Astrocyte (in vitro differentiated cells and primary cell): Measurements from ENCODE around the gene FAM151A. TPM values are rescaled to one million over a fixed set of nuclear protein-coding genes. Genes with fewer than 3 reads are reported as not detected.

Experiments used
- DNase-seq: peaks from one replicate; pipeline ENCODE4 v3.0.0-alpha.2; 2010; ENCODE audit warnings: low read depth
- FAIRE-seq: peaks from 2 replicates; lab custom pipeline; 2011; peaks lifted over from hg19 to GRCh38; lab: Jason Lieb, UNC
- H2AFZ ChIP-seq: 2 replicates; pipeline ENCODE4 v1.6.0; 2012; ENCODE audit warnings: low read depth, low read length, inconsistent platforms
- H3K27ac ChIP-seq: 2 replicates; pipeline ENCODE4 v1.5.1; 2011; ENCODE audit warnings: low read depth, low read length, inconsistent platforms
- H3K27me3 ChIP-seq: 2 replicates; pipeline ENCODE4 v1.6.0; 2011; ENCODE audit warnings: low read length, inconsistent platforms; ENCODE audit not compliant: insufficient read depth
- H3K36me3 ChIP-seq: 2 replicates; pipeline ENCODE4 v1.5.1; 2011; ENCODE audit warnings: low read length, inconsistent platforms; ENCODE audit not compliant: insufficient read depth
- H3K4me1 ChIP-seq: 2 replicates; pipeline ENCODE4 v1.5.1; 2011; ENCODE audit warnings: low read length, inconsistent platforms; ENCODE audit not compliant: insufficient read depth
- H3K4me2 ChIP-seq: 2 replicates; pipeline ENCODE4 v1.6.0; 2012; ENCODE audit warnings: low read length, inconsistent platforms
- H3K4me3 ChIP-seq: 2 replicates; pipeline ENCODE4 v1.5.1; 2011; ENCODE audit warnings: low read depth, mild to moderate bottlenecking, low read length, inconsistent platforms; ENCODE audit not compliant: insufficient read depth
- H3K79me2 ChIP-seq: 2 replicates; pipeline ENCODE4 v1.6.0; 2012; ENCODE audit warnings: mild to moderate bottlenecking, low read length, inconsistent platforms; ENCODE audit not compliant: insufficient read depth
- H3K9ac ChIP-seq: 2 replicates; pipeline ENCODE4 v1.6.0; 2012; ENCODE audit warnings: mild to moderate bottlenecking, low read length, inconsistent platforms
- H3K9me3 ChIP-seq: 2 replicates; pipeline ENCODE4 v1.5.1; 2012; ENCODE audit warnings: low read depth, mild to moderate bottlenecking, low read length, inconsistent platforms; ENCODE audit not compliant: insufficient read depth
- H4K20me1 ChIP-seq: 2 replicates; pipeline ENCODE4 v1.6.0; 2012; ENCODE audit warnings: low read length, inconsistent platforms; ENCODE audit not compliant: insufficient read depth
- H3K27ac Mint-ChIP-seq: one replicate; pipeline ENCODE4 v1.8.0; 2021; ENCODE audit warnings: mild to moderate bottlenecking, mixed read lengths; ENCODE audit not compliant: unreplicated experiment
- H3K27me3 Mint-ChIP-seq: one replicate; pipeline ENCODE4 v1.8.0; 2021; ENCODE audit warnings: low read depth, mixed read lengths; ENCODE audit not compliant: unreplicated experiment
- H3K36me3 Mint-ChIP-seq: one replicate; pipeline ENCODE4 v1.8.0; 2021; ENCODE audit warnings: low read depth, mixed read lengths; ENCODE audit not compliant: unreplicated experiment
- H3K4me1 Mint-ChIP-seq: one replicate; pipeline ENCODE4 v1.8.0; 2021; ENCODE audit warnings: low read depth, mixed read lengths; ENCODE audit not compliant: unreplicated experiment
- H3K4me3 Mint-ChIP-seq: one replicate; pipeline ENCODE4 v1.8.0; 2021; ENCODE audit warnings: mild to moderate bottlenecking, moderate library complexity, mixed read lengths; ENCODE audit not compliant: unreplicated experiment
- H3K9me3 Mint-ChIP-seq: one replicate; pipeline ENCODE4 v1.8.0; 2021; ENCODE audit warnings: mild to moderate bottlenecking, mixed read lengths; ENCODE audit not compliant: unreplicated experiment
- EZH2 ChIP-seq: IDR thresholded peaks from 2 replicates; pipeline ENCODE4 v1.6.1; 2012; ENCODE audit warnings: mild to moderate bottlenecking, low read length, inconsistent platforms; ENCODE audit not compliant: insufficient read depth
- total RNA-seq: library from RNA; stranded (reverse); gene quantifications from 2 replicates; pipeline ENCODE4 v1.2.1, GENCODE V29; 2021
- TF ChIP-seq, protein P1 (sequence below): IDR thresholded peaks from 2 replicates; pipeline ENCODE4 v1.5.1; 2011; ENCODE audit warnings: low read depth, mild to moderate bottlenecking, inconsistent platforms, low read length, moderate library complexity; ENCODE audit not compliant: insufficient read depth

FAM151A gene
- total RNA-seq, 1 donor from 2014 or later = not detected

DNA sequence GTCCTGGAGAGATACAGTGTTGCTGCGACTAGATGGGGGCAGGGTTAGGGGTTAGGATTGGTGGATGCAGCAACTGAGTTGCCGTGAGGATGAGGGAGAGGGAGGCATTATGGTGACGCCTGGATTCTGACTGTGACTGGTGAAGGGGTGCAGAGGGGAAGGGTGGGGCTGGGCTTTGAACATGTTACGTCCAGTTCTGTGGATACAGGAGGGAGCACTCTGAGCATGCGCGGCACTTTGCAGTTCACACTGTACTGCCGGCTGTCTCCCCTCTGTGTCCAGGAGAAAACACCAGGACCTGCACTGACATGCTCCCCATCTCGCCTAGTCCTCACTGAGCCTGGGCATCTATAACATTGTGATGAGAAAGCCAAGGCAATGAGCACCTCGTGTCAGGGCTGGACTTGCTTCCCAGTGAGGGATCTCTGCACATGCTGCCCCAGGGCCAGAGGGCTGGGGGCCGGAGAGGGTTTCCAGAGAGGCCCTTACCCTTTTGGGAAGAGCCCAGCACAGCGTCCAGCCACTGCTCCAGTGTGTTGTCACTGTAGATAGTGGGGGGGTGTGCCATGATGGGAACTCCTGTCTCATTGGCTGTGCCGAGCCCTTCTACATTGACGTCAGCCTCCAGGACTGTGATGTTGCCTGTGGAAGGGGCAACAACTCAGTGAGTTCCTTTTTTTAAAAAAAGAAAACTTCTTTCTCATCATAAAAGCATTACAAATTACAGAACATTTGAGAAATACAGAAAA lies 7.6 kb downstream of the FAM151A start:
- H2AFZ ChIP-seq = no peak overlapping the region

DNA sequence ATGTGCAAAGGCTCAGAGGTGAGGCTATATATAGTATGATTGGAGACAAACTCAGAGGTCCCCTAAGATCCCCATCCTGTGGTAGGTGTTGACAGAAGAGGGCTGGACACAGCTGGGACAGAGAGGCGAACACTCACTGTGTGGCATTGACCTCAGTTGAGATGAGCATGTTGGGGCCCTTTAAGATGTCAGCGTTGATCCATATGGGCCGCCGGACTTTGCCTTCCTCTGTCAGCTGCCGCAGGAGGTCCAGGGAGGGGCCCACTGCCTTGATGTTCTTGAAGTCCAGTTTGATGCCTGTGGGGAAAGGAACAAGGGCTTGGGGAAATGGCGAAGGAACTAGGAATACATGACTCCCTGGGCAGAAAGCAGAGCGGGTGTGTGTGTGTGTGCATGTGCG lies 8.8 kb downstream of the FAM151A start:
- Histone ChIP-seq H3K27ac (no peak overlapping the region), H4K20me1 (no peaks in the 10 kb centered on the region), H3K9ac (no peak overlapping the region), H3K79me2 (no peaks in the 10 kb centered on the region), H3K9me3 (no peaks in the 10 kb centered on the region), H3K36me3 (no peaks in the 10 kb centered on the region), H3K4me2 (no peak overlapping the region), H3K27me3 (peaks cover 5% of the 10 kb centered on the region), H2AFZ (no peak overlapping the region), H3K4me1 (no peaks in the 10 kb centered on the region), H3K4me3 (no peak overlapping the region)
- no peak for TF ChIP-seq EZH2
- TF ChIP-seq, protein P1, sequence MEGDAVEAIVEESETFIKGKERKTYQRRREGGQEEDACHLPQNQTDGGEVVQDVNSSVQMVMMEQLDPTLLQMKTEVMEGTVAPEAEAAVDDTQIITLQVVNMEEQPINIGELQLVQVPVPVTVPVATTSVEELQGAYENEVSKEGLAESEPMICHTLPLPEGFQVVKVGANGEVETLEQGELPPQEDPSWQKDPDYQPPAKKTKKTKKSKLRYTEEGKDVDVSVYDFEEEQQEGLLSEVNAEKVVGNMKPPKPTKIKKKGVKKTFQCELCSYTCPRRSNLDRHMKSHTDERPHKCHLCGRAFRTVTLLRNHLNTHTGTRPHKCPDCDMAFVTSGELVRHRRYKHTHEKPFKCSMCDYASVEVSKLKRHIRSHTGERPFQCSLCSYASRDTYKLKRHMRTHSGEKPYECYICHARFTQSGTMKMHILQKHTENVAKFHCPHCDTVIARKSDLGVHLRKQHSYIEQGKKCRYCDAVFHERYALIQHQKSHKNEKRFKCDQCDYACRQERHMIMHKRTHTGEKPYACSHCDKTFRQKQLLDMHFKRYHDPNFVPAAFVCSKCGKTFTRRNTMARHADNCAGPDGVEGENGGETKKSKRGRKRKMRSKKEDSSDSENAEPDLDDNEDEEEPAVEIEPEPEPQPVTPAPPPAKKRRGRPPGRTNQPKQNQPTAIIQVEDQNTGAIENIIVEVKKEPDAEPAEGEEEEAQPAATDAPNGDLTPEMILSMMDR = no peak
- Mint-ChIP-seq H3K9me3 (peaks cover 3% of the 10 kb centered on the region), H3K27me3 (peaks cover 8% of the 10 kb centered on the region), H3K4me3 (no peak overlapping the region), H3K4me1 (peaks cover 10% of the 10 kb centered on the region), H3K27ac (no peak overlapping the region), H3K36me3 (no peaks in the 10 kb centered on the region)
- DNase-seq (no peak), FAIRE-seq (no peak)

More for the DNA sequence above, 7.6 kb downstream of the FAM151A start:
- no peak for DNase-seq
- no peak for FAIRE-seq
- H3K4me2 ChIP-seq = no peak overlapping the region
- no peaks in the 10 kb centered on the region for H3K9me3 ChIP-seq
- H3K79me2 ChIP-seq = no peaks in the 10 kb centered on the region
- H3K27me3 ChIP-seq = peaks cover 5% of the 10 kb centered on the region
- Mint-ChIP-seq H3K36me3 (no peaks in the 10 kb centered on the region), H3K27ac (no peak overlapping the region), H3K4me1 (peaks cover 5% of the 10 kb centered on the region), H3K27me3 (peaks cover 14% of the 10 kb centered on the region), H3K9me3 (peaks cover 6% of the 10 kb centered on the region), H3K4me3 (no peak overlapping the region)
- no peaks in the 10 kb centered on the region for H3K4me1 ChIP-seq
- H4K20me1 ChIP-seq = no peaks in the 10 kb centered on the region
- no peak overlapping the region for H3K4me3 ChIP-seq
- no peak overlapping the region for H3K27ac ChIP-seq
- TF ChIP-seq EZH2 = no peak
- TF ChIP-seq, protein P1 = no peak
- no peak overlapping the region for H3K9ac ChIP-seq
- H3K36me3 ChIP-seq = no peaks in the 10 kb centered on the region

DNA sequence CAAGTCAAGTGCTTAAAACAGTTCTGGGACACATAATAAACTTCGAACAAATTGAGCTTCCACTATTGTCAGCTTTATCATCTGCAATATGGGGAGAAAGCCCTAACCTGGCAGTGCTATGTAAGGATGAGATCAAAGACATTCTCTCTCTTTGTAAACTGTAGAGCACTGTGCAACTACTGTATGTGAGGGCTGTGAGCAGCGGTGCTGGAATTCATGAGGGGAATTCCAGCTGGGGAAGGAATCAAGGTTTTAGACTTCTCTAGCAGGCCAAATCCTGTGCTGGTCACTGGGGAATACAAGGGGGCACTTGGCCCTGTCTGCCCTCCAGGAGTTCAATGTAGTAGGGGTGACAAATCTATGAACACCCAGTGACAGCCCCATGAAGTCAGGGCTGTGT lies 9.3 kb downstream of the FAM151A start:
- H3K36me3 Mint-ChIP-seq = no peaks in the 10 kb centered on the region
- Histone ChIP-seq H3K9me3 (no peaks in the 10 kb centered on the region), H4K20me1 (no peaks in the 10 kb centered on the region), H3K27ac (no peak overlapping the region), H3K79me2 (no peaks in the 10 kb centered on the region), H3K27me3 (peaks cover 2% of the 10 kb centered on the region), H3K9ac (no peak overlapping the region), H3K36me3 (no peaks in the 10 kb centered on the region), H2AFZ (no peak overlapping the region), H3K4me1 (no peaks in the 10 kb centered on the region), H3K4me2 (no peak overlapping the region), H3K4me3 (no peak overlapping the region)
- H3K27ac Mint-ChIP-seq = no peak overlapping the region
- H3K9me3 Mint-ChIP-seq = peaks cover 3% of the 10 kb centered on the region
- peaks cover 10% of the 10 kb centered on the region for H3K4me1 Mint-ChIP-seq
- peak overlapping the region; percentile 36 for H3K4me3 Mint-ChIP-seq
- DNase-seq (no peak), FAIRE-seq (no peak)
- TF ChIP-seq, protein P1 = no peak
- TF ChIP-seq EZH2 = no peak
- peaks cover 6% of the 10 kb centered on the region for H3K27me3 Mint-ChIP-seq
